Measurements from ENCODE around the gene FAM13B.

- TF ChIP-seq, protein P1, sequence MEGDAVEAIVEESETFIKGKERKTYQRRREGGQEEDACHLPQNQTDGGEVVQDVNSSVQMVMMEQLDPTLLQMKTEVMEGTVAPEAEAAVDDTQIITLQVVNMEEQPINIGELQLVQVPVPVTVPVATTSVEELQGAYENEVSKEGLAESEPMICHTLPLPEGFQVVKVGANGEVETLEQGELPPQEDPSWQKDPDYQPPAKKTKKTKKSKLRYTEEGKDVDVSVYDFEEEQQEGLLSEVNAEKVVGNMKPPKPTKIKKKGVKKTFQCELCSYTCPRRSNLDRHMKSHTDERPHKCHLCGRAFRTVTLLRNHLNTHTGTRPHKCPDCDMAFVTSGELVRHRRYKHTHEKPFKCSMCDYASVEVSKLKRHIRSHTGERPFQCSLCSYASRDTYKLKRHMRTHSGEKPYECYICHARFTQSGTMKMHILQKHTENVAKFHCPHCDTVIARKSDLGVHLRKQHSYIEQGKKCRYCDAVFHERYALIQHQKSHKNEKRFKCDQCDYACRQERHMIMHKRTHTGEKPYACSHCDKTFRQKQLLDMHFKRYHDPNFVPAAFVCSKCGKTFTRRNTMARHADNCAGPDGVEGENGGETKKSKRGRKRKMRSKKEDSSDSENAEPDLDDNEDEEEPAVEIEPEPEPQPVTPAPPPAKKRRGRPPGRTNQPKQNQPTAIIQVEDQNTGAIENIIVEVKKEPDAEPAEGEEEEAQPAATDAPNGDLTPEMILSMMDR (conservative IDR thresholded peaks at IDR 0.05; ENCODE audit: low read depth, low read length): no peak
- no peak for TF ChIP-seq EZH2 (IDR thresholded peaks at IDR 0.05; ENCODE audit: borderline replicate concordance, low read depth, low read length, poor library complexity, severe bottlenecking)
Observed at GRCh38 chr5:137960141-137960540, 72.7 kb downstream of the FAM13B start.

Data from A673 (cell line).